Measurements from ENCODE around the gene KRT85. TPM values are rescaled to one million over a fixed set of nuclear protein-coding genes. Genes with fewer than 3 reads are reported as not detected.

Gene KRT85
- total RNA-seq, 2 donors from 2014 or later, result not detected

DNA sequence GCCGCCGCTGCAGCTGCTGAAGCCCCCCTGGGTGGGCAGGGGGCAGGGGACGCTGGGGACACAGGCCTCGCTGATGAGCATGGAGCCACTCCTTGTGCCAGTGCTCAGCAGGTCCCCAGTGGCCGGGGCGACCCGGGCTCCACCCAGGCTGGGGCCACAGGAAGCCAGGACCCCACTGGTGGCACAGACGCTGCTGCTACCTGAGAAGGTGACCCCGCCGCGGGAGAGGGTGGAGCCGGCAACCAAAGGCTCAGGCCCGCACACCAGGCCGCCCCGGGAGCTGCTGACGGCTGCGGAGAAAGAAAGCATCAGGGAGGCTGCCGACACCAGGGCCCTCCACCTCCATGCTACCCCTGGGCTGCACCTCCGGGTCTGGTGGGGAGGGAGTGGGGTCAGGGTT lies 10.8 kb upstream of the KRT85 start:
- no peak for DNase-seq
- H3K9ac ChIP-seq (ENCODE audit: extremely low read depth, low read length, poor library complexity, severe bottlenecking), result no peak overlapping the region
- no peaks in the 10 kb centered on the region for H3K4me1 ChIP-seq (ENCODE audit: control insufficient read depth, insufficient read depth, low read length)
- peaks cover 9% of the 10 kb centered on the region for H3K27me3 Mint-ChIP-seq (ENCODE audit: insufficient read depth)
- no peak overlapping the region for H3K27ac ChIP-seq (ENCODE audit: low read depth, low read length)
- no peak overlapping the region for H3K4me3 ChIP-seq (ENCODE audit: low read length)
- H3K4me3 Mint-ChIP-seq, result no peak overlapping the region
- H3K27ac Mint-ChIP-seq, result no peak overlapping the region
- 84 to 95% methylated on average over 8 to 17 of the region's 19 CpGs for WGBS, 2 experiments (ENCODE audit: insufficient coverage in 1 of 2, insufficient read length in 1 of 2)
- H3K36me3 ChIP-seq (ENCODE audit: control insufficient read depth, insufficient read depth, low read length), result no peaks in the 10 kb centered on the region
- peaks cover 20% of the 10 kb centered on the region for H3K27me3 ChIP-seq (ENCODE audit: control insufficient read depth, insufficient read depth, low read length, poor library complexity, severe bottlenecking)
- no peak for TF ChIP-seq CTCF (conservative IDR thresholded peaks at IDR 0.05)
- H3K36me3 Mint-ChIP-seq (ENCODE audit: low read depth), result no peaks in the 10 kb centered on the region
- no peaks in the 10 kb centered on the region for H3K4me1 Mint-ChIP-seq
- no peaks in the 10 kb centered on the region for H3K9me3 Mint-ChIP-seq
- H3K9me3 ChIP-seq (ENCODE audit: control insufficient read depth, low read length), result peaks cover 10% of the 10 kb centered on the region

GRCh38 chr12:52377266-52377665 lies 10.0 kb upstream of the KRT85 start:
- peaks cover 10% of the 10 kb centered on the region for H3K9me3 ChIP-seq (ENCODE audit: control insufficient read depth, low read length)
- H3K9ac ChIP-seq (ENCODE audit: extremely low read depth, low read length, poor library complexity, severe bottlenecking), result no peak overlapping the region
- no peak for TF ChIP-seq CTCF (conservative IDR thresholded peaks at IDR 0.05)
- no peak overlapping the region for H3K4me3 Mint-ChIP-seq
- no peaks in the 10 kb centered on the region for H3K36me3 ChIP-seq (ENCODE audit: control insufficient read depth, insufficient read depth, low read length)
- no peaks in the 10 kb centered on the region for H3K4me1 ChIP-seq (ENCODE audit: control insufficient read depth, insufficient read depth, low read length)
- no peak for DNase-seq
- peaks cover 20% of the 10 kb centered on the region for H3K27me3 ChIP-seq (ENCODE audit: control insufficient read depth, insufficient read depth, low read length, poor library complexity, severe bottlenecking)
- no peaks in the 10 kb centered on the region for H3K36me3 Mint-ChIP-seq (ENCODE audit: low read depth)
- WGBS, 2 experiments (ENCODE audit: insufficient coverage in 1 of 2, insufficient read length in 1 of 2), result 91 to 96% methylated on average over 6 to 8 of the region's 8 CpGs
- no peak overlapping the region for H3K27ac Mint-ChIP-seq
- no peak overlapping the region for H3K4me3 ChIP-seq (ENCODE audit: low read length)
- H3K4me1 Mint-ChIP-seq, result no peaks in the 10 kb centered on the region
- no peaks in the 10 kb centered on the region for H3K9me3 Mint-ChIP-seq
- H3K27ac ChIP-seq (ENCODE audit: low read depth, low read length), result no peak overlapping the region
- H3K27me3 Mint-ChIP-seq (ENCODE audit: insufficient read depth), result peaks cover 7% of the 10 kb centered on the region

- peak; percentile 89 for TF ChIP-seq CTCF (conservative IDR thresholded peaks at IDR 0.05)
- H3K27ac ChIP-seq (ENCODE audit: low read depth, low read length), result no peak overlapping the region
- H3K27ac Mint-ChIP-seq, result no peak overlapping the region
- no peaks in the 10 kb centered on the region for H3K9me3 Mint-ChIP-seq
- no peaks in the 10 kb centered on the region for H3K36me3 Mint-ChIP-seq (ENCODE audit: low read depth)
- peaks cover 10% of the 10 kb centered on the region for H3K9me3 ChIP-seq (ENCODE audit: control insufficient read depth, low read length)
- 42 to 53% methylated on average over 3 to 10 of the region's 10 CpGs for WGBS, 2 experiments (ENCODE audit: insufficient coverage in 1 of 2, insufficient read length in 1 of 2)
- H3K4me3 Mint-ChIP-seq, result no peak overlapping the region
- H3K4me3 ChIP-seq (ENCODE audit: low read length), result no peak overlapping the region
- peaks cover 20% of the 10 kb centered on the region for H3K27me3 Mint-ChIP-seq (ENCODE audit: insufficient read depth)
- H3K4me1 ChIP-seq (ENCODE audit: control insufficient read depth, insufficient read depth, low read length), result no peaks in the 10 kb centered on the region
- H3K9ac ChIP-seq (ENCODE audit: extremely low read depth, low read length, poor library complexity, severe bottlenecking), result no peak overlapping the region
- H3K4me1 Mint-ChIP-seq, result no peaks in the 10 kb centered on the region
- no peaks in the 10 kb centered on the region for H3K36me3 ChIP-seq (ENCODE audit: control insufficient read depth, insufficient read depth, low read length)
- DNase-seq, result peak; percentile 96
- H3K27me3 ChIP-seq (ENCODE audit: control insufficient read depth, insufficient read depth, low read length, poor library complexity, severe bottlenecking), result peaks cover 27% of the 10 kb centered on the region
These were observed 5.2 kb upstream of the KRT85 start for GRCh38 chr12:52372216-52373154.
